Fibroblast of skin of left biceps (primary cell): ENCODE results near the gene SMCO3.
A peak's percentile ranks its signal among the peaks of the same experiment; 100 is the strongest.

Experiments used
- DNase-seq, 2 experiments: peaks; one replicate each; pipeline ENCODE4 v3.0.0-alpha.2; 2013; ENCODE audit warnings: low read depth in 2 of 2

SMCO3 gene

DNA sequence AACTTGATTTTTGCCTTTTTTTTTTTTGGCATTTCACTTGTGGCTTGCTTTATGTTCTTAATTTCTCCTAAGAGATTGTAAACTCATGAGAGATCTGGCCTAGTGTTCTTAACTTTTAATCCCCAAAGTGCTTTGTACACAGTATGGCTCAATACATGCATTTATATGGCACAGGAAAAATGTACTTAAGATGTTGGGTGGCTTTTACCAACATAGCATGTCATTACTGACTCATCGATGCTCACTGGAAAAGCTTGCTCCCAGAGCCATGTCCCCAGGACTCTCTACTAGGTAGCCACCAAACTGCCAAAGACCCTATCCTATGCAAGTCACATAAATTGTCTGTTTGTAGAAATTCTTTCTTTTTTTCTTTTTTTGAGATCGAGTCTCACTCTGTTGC is 13.1 kb upstream of the SMCO3 start:
- DNase-seq = no peak

DNA sequence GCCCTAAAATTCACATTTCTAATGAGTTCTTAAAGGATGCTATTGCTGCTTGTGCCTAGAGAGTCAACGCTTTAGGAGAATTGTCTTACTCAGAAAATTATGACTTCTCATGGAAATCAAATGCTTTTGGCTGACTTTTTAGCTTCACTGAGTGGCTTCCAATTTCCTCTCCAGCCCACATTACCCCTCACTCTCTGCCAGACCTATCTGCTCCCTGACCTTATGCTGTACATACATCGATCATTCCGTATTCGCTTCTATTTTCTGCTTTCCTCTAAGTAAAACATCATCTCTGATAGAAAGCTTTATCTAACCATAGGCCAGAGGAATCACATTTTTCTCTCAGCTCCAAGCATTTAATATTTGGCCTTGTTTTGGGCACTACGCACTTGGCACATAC is 12.5 kb upstream of the SMCO3 start:
- DNase-seq = no peak

- no peak for DNase-seq
These were observed 11.3 kb upstream of the SMCO3 start for GRCh38 chr12:14825256-14825655.

DNA sequence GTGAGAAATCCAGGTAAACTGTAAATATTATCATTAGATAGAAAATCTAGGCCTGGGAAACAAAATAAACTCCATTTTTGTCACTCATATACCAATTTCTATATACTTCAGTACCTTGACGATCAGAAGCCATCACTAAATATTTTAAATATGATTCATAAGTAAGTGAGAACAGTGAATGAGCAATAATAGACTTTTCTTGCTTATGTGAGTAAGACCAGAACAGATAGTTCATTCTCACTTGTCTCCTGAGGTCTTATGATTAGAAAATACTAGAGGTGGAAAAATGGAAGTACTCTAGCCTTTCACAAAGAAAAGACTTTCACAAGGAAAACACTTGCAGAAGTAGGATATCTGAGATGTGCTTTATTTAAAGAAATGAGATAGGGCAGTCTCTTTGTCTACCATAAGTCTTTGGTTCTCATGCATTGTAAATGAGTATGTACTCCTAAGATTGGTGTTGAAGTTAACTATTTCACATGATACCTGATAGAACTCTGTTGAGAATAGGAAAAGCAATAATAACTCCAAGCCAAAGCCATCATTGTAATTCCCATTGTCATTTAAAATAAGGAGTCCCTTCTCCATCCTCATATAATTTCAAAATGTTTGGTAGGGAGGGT is 10.1 kb upstream of the SMCO3 start:
- no peak for DNase-seq

GRCh38 chr12:14811486-14811885 is 2.5 kb downstream of the SMCO3 start:
- no peak for DNase-seq

DNA sequence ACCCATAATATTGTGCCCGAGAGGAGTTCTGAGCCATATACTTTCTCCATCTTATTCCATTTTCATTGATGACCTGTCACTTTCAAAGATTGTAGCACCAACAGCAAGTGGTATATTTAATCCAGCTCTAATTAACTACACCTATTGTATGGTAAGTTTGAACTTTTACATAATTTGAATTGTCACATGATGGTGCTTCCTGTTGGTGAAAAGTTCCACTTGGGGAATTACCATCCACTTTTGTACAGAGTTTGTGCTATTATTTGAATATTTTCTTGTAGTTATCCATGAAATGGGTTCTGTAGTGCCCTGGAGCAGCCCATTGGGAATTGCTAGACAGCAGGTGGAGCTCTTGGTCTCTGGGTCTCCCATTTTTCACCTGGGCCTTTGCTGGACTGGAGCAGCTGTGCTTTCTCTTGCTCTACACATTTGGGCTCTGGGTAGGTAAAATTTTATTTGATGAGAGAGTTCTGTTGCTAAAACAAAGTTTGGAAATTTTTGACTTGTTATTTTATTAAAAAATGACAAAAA is 3.0 kb downstream of the SMCO3 start:
- no peak for DNase-seq

GRCh38 chr12:14810167-14810952 is 3.6 kb downstream of the SMCO3 start:
- DNase-seq = no peak

GRCh38 chr12:14803830-14804160 is 10.2 kb downstream of the SMCO3 start:
- no peak for DNase-seq

DNA sequence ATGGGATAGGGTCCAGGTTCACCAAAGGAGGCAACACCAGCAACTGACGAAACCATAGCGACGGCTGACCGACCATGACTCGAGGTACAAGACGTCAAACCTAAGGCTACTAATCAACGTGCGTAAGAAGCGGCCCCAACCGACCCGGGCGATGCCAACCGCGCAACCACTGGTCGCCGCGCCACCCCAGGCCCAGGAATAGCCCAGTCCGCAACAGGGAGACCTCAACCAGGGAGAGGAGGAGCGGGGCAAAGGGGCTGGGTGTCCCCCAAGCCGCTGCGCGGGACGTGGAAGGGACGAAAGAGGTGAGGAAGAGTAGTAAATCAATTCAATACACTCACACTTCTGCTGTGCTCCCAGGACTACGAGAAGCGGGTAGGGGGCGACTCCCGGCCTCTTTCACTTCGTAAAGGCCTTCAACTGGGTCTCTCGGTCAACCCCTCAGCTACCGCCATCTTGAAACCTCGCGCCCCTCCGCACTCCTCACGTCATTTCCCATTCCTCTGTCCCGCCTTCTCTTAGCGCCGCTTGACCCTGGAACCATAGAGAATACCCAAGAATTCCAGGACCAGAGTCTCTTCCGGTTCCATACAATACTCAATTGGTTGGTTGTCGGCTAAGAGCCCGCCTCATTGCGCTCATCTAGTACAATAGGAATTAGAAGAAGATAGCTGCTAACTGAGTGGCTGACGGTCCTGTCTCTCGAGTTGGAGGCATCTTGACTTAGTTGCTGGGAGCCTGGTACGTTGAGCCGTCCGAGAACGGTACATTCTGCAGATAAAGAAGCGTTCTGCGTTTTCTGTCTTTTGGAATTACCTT is 10.8 kb downstream of the SMCO3 start, which contains the start of the genes C12orf60 and WBP11:
Gene C12orf60, plus strand, starts transcription at position 660 of the 819 bp plus-strand sequence. CDS start 19,266 bp downstream, outside the sequence.
Gene WBP11, minus strand, starts transcription at position 468 of the 819 bp plus-strand sequence. CDS start 2,095 bp downstream, outside the sequence.
- peak; percentile 96 to 97 for DNase-seq

DNA sequence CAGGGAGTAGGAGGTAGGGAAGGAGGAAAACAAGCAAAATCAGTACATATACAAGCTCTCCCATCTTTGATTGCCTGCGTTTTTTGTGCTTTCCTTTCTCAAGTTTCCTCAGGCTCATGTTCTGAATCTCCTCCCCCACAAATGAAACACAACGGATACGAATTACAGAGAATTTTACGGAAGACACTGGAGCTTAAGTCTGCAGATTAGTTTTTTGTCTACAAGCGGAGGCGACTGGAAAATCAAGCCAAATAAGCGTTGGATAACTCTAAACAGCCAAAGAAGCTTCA is 11.3 kb downstream of the SMCO3 start:
- DNase-seq = no peak

DNA sequence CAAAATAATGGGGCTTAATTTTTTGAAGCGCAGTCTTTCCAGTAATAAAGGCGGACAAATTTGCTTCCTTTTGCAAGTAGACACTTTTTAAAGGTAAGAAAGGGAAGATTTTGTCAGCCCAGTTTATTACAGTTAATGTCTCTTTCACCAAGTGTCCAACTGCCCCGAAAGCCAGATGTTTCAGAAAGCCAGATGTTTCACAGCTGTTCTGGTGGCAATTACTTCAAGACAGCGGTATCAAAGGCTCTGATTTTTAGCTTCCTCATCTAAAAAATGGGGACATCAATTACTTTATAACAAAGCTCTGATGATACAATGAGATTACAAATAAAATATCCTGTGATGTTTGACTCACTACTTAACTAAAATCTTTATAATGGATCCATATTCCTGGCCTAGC is 11.7 kb downstream of the SMCO3 start:
- no peak for DNase-seq

- DNase-seq = no peak
These were observed 18.9 kb downstream of the SMCO3 start for GRCh38 chr12:14795028-14795448.

DNA sequence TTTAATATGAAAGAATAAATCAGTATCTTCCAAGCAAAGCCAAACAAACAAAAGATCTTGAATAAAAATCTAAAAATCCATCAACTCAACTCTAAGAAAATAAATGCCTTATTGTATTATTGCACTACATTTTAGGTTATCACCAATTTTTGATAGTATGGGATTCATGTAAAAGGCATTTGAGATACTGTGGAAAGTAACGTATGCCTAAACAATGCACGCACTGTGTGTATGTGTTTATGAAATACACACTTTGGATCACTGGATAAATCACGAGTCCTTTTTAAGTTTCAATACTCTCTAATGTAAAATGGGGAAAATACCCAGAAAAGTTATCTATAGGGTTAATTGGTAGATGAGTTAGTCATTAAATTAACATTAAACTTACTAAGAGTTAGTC is 28.4 kb downstream of the SMCO3 start:
- DNase-seq = no peak

DNA sequence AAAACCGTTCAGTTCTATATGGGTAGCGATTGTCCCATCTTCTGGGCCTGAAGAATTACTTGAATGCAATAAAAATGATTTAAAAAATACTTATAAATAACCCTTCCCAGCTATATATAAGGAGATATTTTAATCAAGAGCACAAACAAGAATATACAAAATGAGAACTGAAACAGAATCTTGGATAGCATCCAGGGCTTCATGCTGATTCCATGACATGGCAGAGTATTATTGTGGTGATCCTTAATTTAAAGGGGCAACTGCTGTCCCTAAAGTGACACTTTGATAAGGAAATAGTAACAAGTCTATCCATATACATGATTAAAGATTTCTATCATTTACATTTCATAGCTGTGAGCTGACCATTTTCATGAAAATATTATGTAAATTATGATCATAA is 29.5 kb downstream of the SMCO3 start:
- DNase-seq = no peak

DNA sequence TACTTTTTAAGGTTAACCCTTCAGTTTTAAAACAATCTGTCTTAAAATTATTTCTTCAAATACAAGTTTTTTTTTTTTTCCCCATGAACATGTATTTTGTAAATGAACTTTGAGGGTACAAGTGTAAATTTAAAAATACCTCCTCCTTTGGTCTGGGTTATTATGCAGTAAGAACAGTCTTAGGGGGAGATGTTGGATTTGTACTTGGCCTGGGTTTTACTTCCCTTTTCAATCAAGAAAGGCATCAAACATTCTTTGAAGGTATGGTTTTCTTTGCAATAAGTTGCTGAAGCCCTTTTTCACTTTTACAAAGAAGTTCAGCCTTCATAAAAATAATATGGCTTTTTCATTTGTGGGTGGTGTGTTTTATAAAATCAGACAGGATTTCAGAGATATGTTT is 31.2 kb downstream of the SMCO3 start:
- DNase-seq = no peak

DNA sequence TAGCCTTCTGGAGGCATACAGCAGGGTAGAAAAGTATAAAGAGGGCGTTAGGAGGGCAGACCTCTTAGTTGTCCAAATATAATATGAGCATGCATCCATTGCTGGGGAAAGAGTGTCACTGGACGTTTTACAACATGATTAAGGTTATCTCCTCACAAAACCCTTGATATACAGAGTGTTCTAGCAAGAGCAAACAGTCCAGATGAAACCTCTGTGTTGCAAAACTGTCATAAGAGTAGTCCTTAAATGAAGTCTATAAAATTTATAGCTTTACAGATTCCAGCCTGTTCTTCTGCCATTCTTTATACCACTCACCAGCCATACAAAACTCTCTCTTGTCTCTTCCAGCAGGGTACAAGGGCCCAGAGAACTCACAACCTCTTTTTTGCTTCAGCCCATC is 32.4 kb downstream of the SMCO3 start:
- DNase-seq = no peak

- DNase-seq = no peak
These were observed 33.1 kb downstream of the SMCO3 start for GRCh38 chr12:14780859-14781258.

DNA sequence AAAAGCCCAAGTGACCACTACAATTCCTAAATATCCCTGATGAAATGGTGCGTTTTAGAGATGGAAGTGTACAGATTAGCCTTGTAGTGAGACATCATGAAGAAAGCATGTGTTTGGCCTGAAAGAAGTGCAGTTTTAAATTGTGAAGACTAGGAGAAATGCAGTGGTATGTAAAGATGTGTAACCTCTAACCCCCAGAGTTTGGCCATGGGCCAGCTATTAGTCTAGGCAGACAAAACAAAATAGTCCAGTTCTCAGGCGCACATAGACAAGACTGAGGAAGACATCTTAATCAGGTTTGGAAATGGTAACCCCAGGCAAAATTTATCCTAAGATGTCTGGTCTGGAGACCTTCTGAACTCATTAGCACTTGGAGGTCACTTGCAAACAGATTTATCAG is 34.1 kb downstream of the SMCO3 start:
- no peak for DNase-seq

DNA sequence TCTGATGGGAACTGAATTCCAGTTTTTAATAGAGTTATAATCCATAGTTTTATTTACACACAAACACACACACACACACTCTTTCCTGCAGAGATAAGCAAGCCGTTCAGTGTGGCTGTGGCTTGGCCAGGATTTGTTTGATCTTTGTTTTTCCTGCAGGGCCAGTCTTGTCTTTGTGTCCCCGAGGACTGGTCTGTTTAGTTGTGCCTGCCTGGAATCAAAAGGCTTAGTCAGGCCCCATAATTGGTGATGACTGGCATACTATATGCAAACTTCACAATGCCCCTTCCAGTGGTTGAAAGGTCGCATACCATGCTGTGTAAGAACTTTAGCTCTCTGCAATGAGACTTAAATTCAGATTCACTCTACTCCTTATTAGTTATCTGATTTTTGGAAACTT is 36.7 kb downstream of the SMCO3 start:
- DNase-seq = no peak

- DNase-seq = no peak
These were observed 37.6 kb downstream of the SMCO3 start for GRCh38 chr12:14776236-14776961.

DNA sequence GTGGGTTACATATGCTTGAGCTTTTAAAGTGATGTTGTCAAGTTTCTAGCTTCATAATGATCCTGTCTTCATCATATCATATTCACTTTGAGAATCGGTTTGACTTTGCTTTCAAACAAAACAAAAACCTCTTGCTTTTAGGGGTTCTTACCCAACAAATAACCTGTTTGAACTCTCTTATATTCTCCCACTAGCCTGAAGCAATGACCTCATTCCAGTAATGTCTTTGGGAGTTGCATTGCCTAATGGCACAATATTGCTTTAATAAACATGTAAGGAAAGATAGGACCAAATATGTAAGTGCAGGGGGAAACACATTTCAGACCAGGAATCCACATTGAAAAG is 38.4 kb downstream of the SMCO3 start:
- DNase-seq = peak; percentile 15 to 23
